Suprapubic skin (tissue), 4 donors: ENCODE results near the gene RNF183. TPM values are rescaled to one million over a fixed set of nuclear protein-coding genes. Genes with fewer than 3 reads are reported as not detected.

Experiments
- DNase-seq, 2 donors: peaks; one replicate each; pipeline ENCODE4 v3.0.0-alpha.2; 2019; ENCODE audit warnings: low spot score in 2 of 2
- H3K27ac ChIP-seq: fragments of 200-600 bp; sonication (generic); one replicate; pipeline ENCODE4 v1.5.1; 2019
- H3K27me3 ChIP-seq: fragments of 200-600 bp; sonication (generic); one replicate; pipeline ENCODE4 v1.5.1; 2019
- H3K36me3 ChIP-seq: fragments of 200-600 bp; sonication (generic); one replicate; pipeline ENCODE4 v1.5.1; 2019
- H3K4me1 ChIP-seq: fragments of 200-600 bp; sonication (generic); one replicate; pipeline ENCODE4 v1.5.1; 2019
- H3K4me3 ChIP-seq: fragments of 200-600 bp; sonication (generic); one replicate; pipeline ENCODE4 v1.5.1; 2019; ENCODE audit warnings: mild to moderate bottlenecking
- H3K9me3 ChIP-seq: fragments of 200-600 bp; sonication (generic); one replicate; pipeline ENCODE4 v1.5.1; 2019
- CTCF ChIP-seq, 2 donors: fragments of 200-600 bp in 1 of 2; fragments of 450-650 bp in 1 of 2; sonication (generic) in 1 of 2; IDR thresholded peaks; one replicate each; pipeline ENCODE4 v1.5.1; 2016 to 2019; ENCODE audit warnings: antibody characterized with exemption in 2 of 2, mild to moderate bottlenecking in 1 of 2, moderate library complexity in 1 of 2
- EP300 ChIP-seq: sonication (generic); formaldehyde crosslinking; IDR thresholded peaks from one replicate; pipeline ENCODE4 v1.6.1; 2017; ENCODE audit warnings: antibody characterized with exemption
- POLR2A ChIP-seq, 2 donors: fragments of 450-650 bp; IDR thresholded peaks; one replicate each; pipeline ENCODE4 v1.6.1; 2017; ENCODE audit warnings: antibody characterized with exemption in 2 of 2, mild to moderate bottlenecking in 2 of 2, moderate library complexity in 2 of 2
- POLR2AphosphoS5 ChIP-seq, 3 donors: sonication (generic); formaldehyde crosslinking; IDR thresholded peaks; one replicate each; pipeline ENCODE4 v1.6.1; 2017; ENCODE audit warnings: antibody characterized with exemption in 3 of 3
- WGBS: methylation state at CpG from one replicate; pipeline ENCODE4 v1.1.5; 2018; 5-methylcytosine and 5-hydroxymethylcytosine counted together
- total RNA-seq, 4 donors: library from RNA; depleted of rRNA; stranded (reverse); fragments of >200 nt; gene quantifications; one replicate each; pipeline ENCODE4 v1.1.0, GENCODE V29; 2016

Gene RNF183
- total RNA-seq, 4 donors from 2014 or later, result 2.0 TPM; not detected in 3

GRCh38 chr9:113261917-113262671 is 41.1 kb downstream of the RNF183 start:
- Histone ChIP-seq H3K4me1 (no peaks in the 10 kb centered on the region), H3K27me3 (no peaks in the 10 kb centered on the region), H3K27ac (no peak overlapping the region), H3K9me3 (no peaks in the 10 kb centered on the region), H3K36me3 (peaks cover 59% of the 10 kb centered on the region), H3K4me3 (no peak overlapping the region)
- no peak for DNase-seq
- WGBS, result 62% methylated on average over 1 of the region's 1 CpG
- TF ChIP-seq POLR2A (IDR thresholded peaks at IDR 0.05), result no peak
- no peak for TF ChIP-seq EP300
- no peak for TF ChIP-seq CTCF (IDR thresholded peaks at IDR 0.05)
- no peak for TF ChIP-seq POLR2AphosphoS5 (IDR thresholded peaks at IDR 0.05)

- Histone ChIP-seq H3K27ac (no peak overlapping the region), H3K36me3 (peaks cover 59% of the 10 kb centered on the region), H3K4me3 (no peak overlapping the region), H3K27me3 (no peaks in the 10 kb centered on the region), H3K4me1 (no peaks in the 10 kb centered on the region), H3K9me3 (no peaks in the 10 kb centered on the region)
- no peak for DNase-seq
- TF ChIP-seq EP300 (no peak), POLR2A (IDR thresholded peaks at IDR 0.05) (no peak), CTCF (IDR thresholded peaks at IDR 0.05) (no peak), POLR2AphosphoS5 (IDR thresholded peaks at IDR 0.05) (no peak)
- 95% methylated on average over 1 of the region's 1 CpG for WGBS
These were observed 44.9 kb downstream of the RNF183 start for GRCh38 chr9:113258282-113258681.

GRCh38 chr9:113257863-113258262 is 45.3 kb downstream of the RNF183 start:
- DNase-seq, result no peak
- Histone ChIP-seq H3K27me3 (no peaks in the 10 kb centered on the region), H3K4me1 (no peaks in the 10 kb centered on the region), H3K36me3 (peaks cover 59% of the 10 kb centered on the region), H3K27ac (no peak overlapping the region), H3K4me3 (no peak overlapping the region), H3K9me3 (no peaks in the 10 kb centered on the region)
- 93% methylated on average over 3 of the region's 3 CpGs for WGBS
- no peak for TF ChIP-seq CTCF (IDR thresholded peaks at IDR 0.05)
- no peak for TF ChIP-seq POLR2A (IDR thresholded peaks at IDR 0.05)

- Histone ChIP-seq H3K4me3 (no peak overlapping the region), H3K36me3 (peaks cover 40% of the 10 kb centered on the region), H3K27me3 (no peaks in the 10 kb centered on the region), H3K4me1 (no peaks in the 10 kb centered on the region), H3K9me3 (no peaks in the 10 kb centered on the region), H3K27ac (no peak overlapping the region)
- no peak for TF ChIP-seq POLR2A (IDR thresholded peaks at IDR 0.05)
- no peak for TF ChIP-seq CTCF (IDR thresholded peaks at IDR 0.05)
- TF ChIP-seq POLR2AphosphoS5 (IDR thresholded peaks at IDR 0.05), result no peak
- TF ChIP-seq EP300, result no peak
- WGBS, result 93% methylated on average over 6 of the region's 6 CpGs
- DNase-seq, result no peak
These were observed 47.7 kb downstream of the RNF183 start for GRCh38 chr9:113255438-113255837.

GRCh38 chr9:113254991-113255390 is 48.2 kb downstream of the RNF183 start:
- Histone ChIP-seq H3K27me3 (no peaks in the 10 kb centered on the region), H3K27ac (no peak overlapping the region), H3K4me3 (no peak overlapping the region), H3K36me3 (peaks cover 35% of the 10 kb centered on the region), H3K4me1 (no peaks in the 10 kb centered on the region), H3K9me3 (no peaks in the 10 kb centered on the region)
- no peak for TF ChIP-seq POLR2AphosphoS5 (IDR thresholded peaks at IDR 0.05)
- TF ChIP-seq CTCF (IDR thresholded peaks at IDR 0.05), result no peak
- no peak for TF ChIP-seq EP300
- TF ChIP-seq POLR2A (IDR thresholded peaks at IDR 0.05), result no peak
- no peak for DNase-seq
- WGBS, result 100% methylated on average over 1 of the region's 1 CpG
